H1 (cell line): ENCODE data around the gene NREP. TPM values are rescaled to one million over a fixed set of nuclear protein-coding genes. Genes with fewer than 3 reads are reported as not detected.

Experiments
- CTCF ChIA-PET: fragments of 300-600 bp; sonication (Branson Sonifier 250); formaldehyde crosslinking; loops from one replicate; lab custom pipeline; 2021; ENCODE audit not compliant: partially characterized antibody; lab: Charles Lee
- POLR2A ChIA-PET: fragments of 300-600 bp; sonication (Branson Sonifier 250); formaldehyde crosslinking; loops from one replicate; lab custom pipeline; 2021; ENCODE audit warnings: inconsistent platforms; ENCODE audit not compliant: partially characterized antibody; lab: Charles Lee
- DNase-seq, 2 experiments: peaks; one replicate each; pipeline versions ENCODE4 v3.0.0 to v3.0.0-alpha.2; 2010 to 2022; ENCODE audit warnings: low spot score in 2 of 2, low read depth in 1 of 2, mixed read lengths in 1 of 2
- FAIRE-seq: peaks from 2 replicates; lab custom pipeline; 2011; peaks lifted over from hg19 to GRCh38; lab: Jason Lieb, UNC
- H2AFZ ChIP-seq: 2 replicates; pipeline ENCODE4 v1.8.1; 2012; ENCODE audit warnings: low read length, inconsistent platforms
- H2AK5ac ChIP-seq: 2 replicates; pipeline ENCODE4 v1.6.1; 2013; ENCODE audit warnings: low read depth, low read length
- H2BK120ac ChIP-seq: replicated peaks from 2 replicates; pipeline ENCODE3; 2013; ENCODE audit warnings: low read depth, low read length, inconsistent platforms
- H2BK12ac ChIP-seq: 2 replicates; pipeline ENCODE4 v1.6.1; 2013; ENCODE audit warnings: low read depth, low read length
- H2BK15ac ChIP-seq: 2 replicates; pipeline ENCODE4 v1.6.1; 2013; ENCODE audit warnings: low read length
- H2BK20ac ChIP-seq: 2 replicates; pipeline ENCODE4 v1.6.1; 2013; ENCODE audit warnings: low read length
- H2BK5ac ChIP-seq: 2 replicates; pipeline ENCODE4 v1.6.1; 2013; ENCODE audit warnings: low read depth, low read length
- H3K14ac ChIP-seq: 2 replicates; pipeline ENCODE4 v1.6.1; 2013; ENCODE audit warnings: inconsistent platforms; ENCODE audit not compliant: insufficient read length
- H3K18ac ChIP-seq: 2 replicates; pipeline ENCODE4 v1.6.1; 2013; ENCODE audit warnings: low read length; ENCODE audit errors: extremely low read depth
- H3K23ac ChIP-seq: 2 replicates; pipeline ENCODE4 v1.6.1; 2013; ENCODE audit warnings: inconsistent platforms; ENCODE audit not compliant: insufficient read length
- H3K23me2 ChIP-seq: 2 replicates; pipeline ENCODE4 v1.6.1; 2013; ENCODE audit warnings: low read depth, low read length
- H3K27ac ChIP-seq: 2 replicates; pipeline ENCODE4 v1.6.1; 2011; ENCODE audit warnings: low read depth, low read length, inconsistent platforms
- H3K27me3 ChIP-seq, 4 experiments: replicated peaks in 1 of 4; 1 replicate in 1 of 4; 2 replicates in 3 of 4; pipeline versions ENCODE4 v1.6.1 to v1.8.1; 2011 to 2013; ENCODE audit warnings: low read length in 3 of 4, mild to moderate bottlenecking in 3 of 4, inconsistent platforms in 2 of 4, mixed read lengths in 2 of 4, moderate library complexity in 1 of 4; ENCODE audit not compliant: control insufficient read depth in 3 of 4, insufficient read depth in 3 of 4; ENCODE audit errors: extremely low read depth in 1 of 4
- H3K36me3 ChIP-seq, 4 experiments: 2 replicates each; pipeline versions ENCODE4 v1.6.1 to v1.8.1; 2011 to 2013; ENCODE audit warnings: mild to moderate bottlenecking in 4 of 4, low read length in 3 of 4, moderate library complexity in 2 of 4, control low read depth in 1 of 4, inconsistent platforms in 1 of 4; ENCODE audit not compliant: insufficient read depth in 4 of 4, control insufficient read depth in 2 of 4
- H3K4ac ChIP-seq: replicated peaks from 2 replicates; pipeline ENCODE3; 2013; ENCODE audit warnings: low read length, low read depth, mixed read lengths, inconsistent platforms; ENCODE audit not compliant: insufficient read length
- H3K4me1 ChIP-seq, 4 experiments: replicated peaks in 1 of 4; 1 replicate in 1 of 4; 2 replicates in 3 of 4; pipeline versions ENCODE4 v1.6.1 to v1.8.1; 2011 to 2013; ENCODE audit warnings: low read length in 3 of 4, inconsistent platforms in 2 of 4, mixed read lengths in 1 of 4; ENCODE audit not compliant: insufficient read depth in 4 of 4, control insufficient read depth in 3 of 4
- H3K4me2 ChIP-seq, 2 experiments: 2 replicates each; pipeline versions ENCODE4 v1.6.1 to v1.8.1; 2011 to 2013; ENCODE audit warnings: low read depth in 2 of 2, low read length in 2 of 2, control low read depth in 1 of 2, inconsistent platforms in 1 of 2, mild to moderate bottlenecking in 1 of 2; ENCODE audit not compliant: insufficient read depth in 1 of 2
- H3K4me3 ChIP-seq, 4 experiments: fragments of 200-600, 300-600 bp in 1 of 4; sonication (generic), shearing (Covaris generic), sonication (Bioruptor Twin) in 1 of 4; 2 replicates each; pipeline versions ENCODE4 v1.5.1 to v1.8.1; 2011 to 2016; ENCODE audit warnings: low read length in 4 of 4, low read depth in 3 of 4, control low read depth in 2 of 4, inconsistent platforms in 2 of 4, mild to moderate bottlenecking in 2 of 4, mixed read lengths in 1 of 4, moderate library complexity in 1 of 4; ENCODE audit not compliant: insufficient read depth in 2 of 4; ENCODE audit errors: extremely low read depth in 1 of 4
- H3K56ac ChIP-seq: replicated peaks from 2 replicates; pipeline ENCODE3; 2013; ENCODE audit warnings: low read depth, mild to moderate bottlenecking, mixed read lengths, low read length, inconsistent platforms; ENCODE audit not compliant: insufficient read length
- H3K79me1 ChIP-seq: 2 replicates; pipeline ENCODE4 v1.6.1; 2013; ENCODE audit warnings: low read depth, low read length, control low read depth
- H3K79me2 ChIP-seq, 2 experiments: 2 replicates each; pipeline versions ENCODE4 v1.6.1 to v1.8.1; 2012 to 2013; ENCODE audit warnings: low read length in 2 of 2, mild to moderate bottlenecking in 2 of 2, inconsistent platforms in 1 of 2; ENCODE audit not compliant: insufficient read depth in 2 of 2, control insufficient read depth in 1 of 2
- H3K9ac ChIP-seq, 4 experiments: replicated peaks in 1 of 4; 1 replicate in 1 of 4; 2 replicates in 3 of 4; pipeline versions ENCODE4 v1.6.1 to v1.8.1; 2011 to 2013; ENCODE audit warnings: low read depth in 3 of 4, low read length in 3 of 4, control low read depth in 2 of 4, mild to moderate bottlenecking in 2 of 4, moderate library complexity in 2 of 4, inconsistent platforms in 1 of 4; ENCODE audit errors: extremely low read depth in 1 of 4
- H3K9me3 ChIP-seq, 2 experiments: 2 replicates each; pipeline versions ENCODE4 v1.6.1 to v1.8.1; 2012 to 2013; ENCODE audit warnings: mild to moderate bottlenecking in 2 of 2, moderate library complexity in 2 of 2, control low read depth in 1 of 2, inconsistent platforms in 1 of 2, low read depth in 1 of 2, low read length in 1 of 2, mixed read lengths in 1 of 2; ENCODE audit not compliant: insufficient read depth in 2 of 2
- H4K20me1 ChIP-seq, 2 experiments: replicated peaks in 1 of 2; 2 replicates each; pipeline versions ENCODE3 to v1.8.1; 2011 to 2013; ENCODE audit warnings: inconsistent platforms in 2 of 2, low read length in 2 of 2, mild to moderate bottlenecking in 1 of 2; ENCODE audit not compliant: insufficient read depth in 2 of 2, control insufficient read depth in 1 of 2
- H4K5ac ChIP-seq: 2 replicates; pipeline ENCODE4 v1.6.1; 2013; ENCODE audit warnings: low read length, low read depth, mixed read lengths, inconsistent platforms; ENCODE audit not compliant: insufficient read length
- H4K8ac ChIP-seq: 2 replicates; pipeline ENCODE4 v1.8.0; 2013; ENCODE audit warnings: mild to moderate bottlenecking, moderate library complexity, low read length, inconsistent platforms; ENCODE audit not compliant: insufficient read depth; ENCODE audit errors: extremely low read depth
- H4K91ac ChIP-seq: replicated peaks from 2 replicates; pipeline ENCODE3; 2013; ENCODE audit warnings: low read length, mixed read lengths, inconsistent platforms; ENCODE audit not compliant: insufficient read length
- BCL11A ChIP-seq, 2 experiments: IDR thresholded peaks; one replicate each; pipeline ENCODE4 v1.6.1; 2011; ENCODE audit warnings: low read depth in 2 of 2, low read length in 2 of 2, mild to moderate bottlenecking in 2 of 2
- CEBPB ChIP-seq: IDR thresholded peaks from 2 replicates; pipeline ENCODE4 v1.6.1; 2012; ENCODE audit warnings: low read depth, low read length
- FOSL1 ChIP-seq: IDR thresholded peaks from 2 replicates; pipeline ENCODE4 v1.6.1; 2011; ENCODE audit warnings: mild to moderate bottlenecking, low read depth, low read length, moderate library complexity; ENCODE audit not compliant: insufficient read depth
- JUND ChIP-seq: IDR thresholded peaks from 2 replicates; pipeline ENCODE4 v1.6.1; 2011; ENCODE audit warnings: mild to moderate bottlenecking, improper control_type of control experiment, low read length
- PHF8 ChIP-seq: fragments of 200-600 bp; sonication (generic); conservative IDR thresholded peaks from 2 replicates; pipeline ENCODE4 v1.7.1; 2012; ENCODE audit warnings: low read depth, mild to moderate bottlenecking, inconsistent platforms, low read length, moderate library complexity
- SP2 ChIP-seq: IDR thresholded peaks from 2 replicates; pipeline ENCODE4 v1.6.1; 2012; ENCODE audit warnings: mild to moderate bottlenecking, low read length, inconsistent platforms
- ZNF274 ChIP-seq: IDR thresholded peaks from 2 replicates; pipeline ENCODE4 v1.7.0; 2012; ENCODE audit warnings: low read length, borderline replicate concordance; ENCODE audit errors: extremely low read depth
- WGBS, 2 experiments: shearing (Covaris generic) in 1 of 2; methylation state at CpG; one replicate each; pipeline versions ENCODE4 v1.1.6 to v1.1.7; 2013 to 2015; ENCODE audit warnings: low lambda C conversion rate in 2 of 2, mixed read lengths in 2 of 2, inconsistent platforms in 1 of 2, low coverage in 1 of 2, missing lambda C conversion rate in 1 of 2; ENCODE audit not compliant: insufficient replicate concordance in 2 of 2, insufficient coverage in 1 of 2, insufficient read length in 1 of 2; ENCODE audit errors: extremely low coverage in 1 of 2, missing lambda C conversion rate in 1 of 2; 5-methylcytosine and 5-hydroxymethylcytosine counted together
- polyA plus RNA-seq, 7 experiments: library from polyadenylated mRNA; depleted of rRNA in 3 of 7; stranded (reverse) in 5 of 7; unstranded in 2 of 7; fragments of >200 nt in 5 of 7; fragments of 200-250 nt in 2 of 7; gene quantifications; 1 replicate in 5 of 7; 2 replicates in 1 of 7; 4 replicates in 1 of 7; pipeline versions ENCODE4 v1.2.1 to v1.2.3, GENCODE V29; 2011 to 2013; ENCODE audit warnings: missing spikeins in 2 of 7, mixed read lengths in 2 of 7
- total RNA-seq: library from RNA; stranded (reverse); fragmentation: NEBNext Ultra II Directional; extraction: Animal tissue kit (Norgen Biotek cat#: 25700); gene quantifications from 2 replicates; pipeline ENCODE4 v1.2.1, GENCODE V29; 2021
- TF ChIP-seq, protein P1 (sequence below): IDR thresholded peaks from 2 replicates; pipeline ENCODE4 v1.6.1; 2011; ENCODE audit warnings: low read depth, mild to moderate bottlenecking, low read length; ENCODE audit not compliant: insufficient read depth

Gene NREP
- total and polyA plus RNA-seq, 2 of the 8 experiments (the other 6 are each of a cell fraction or from before 2014, with no cell fraction given) = 254 to 301 TPM

DNA sequence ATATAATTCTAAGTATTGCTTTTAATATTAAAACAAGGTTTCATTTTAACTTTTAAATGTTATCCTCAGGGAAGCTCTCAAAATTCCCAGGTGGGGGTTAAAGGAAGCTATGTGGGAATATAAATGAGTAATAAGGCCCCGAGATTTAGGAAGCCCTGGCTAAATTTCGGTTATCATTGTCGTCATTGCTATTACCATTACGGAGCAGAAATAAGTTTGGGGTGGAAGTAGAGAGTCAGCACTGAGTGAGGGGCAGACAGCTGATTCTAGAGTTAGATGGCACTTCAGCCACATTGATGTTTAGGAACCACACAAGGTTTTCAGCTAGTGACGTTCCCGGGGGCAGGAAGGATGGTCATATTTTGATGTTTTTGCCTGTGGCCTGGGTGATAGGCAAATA, 74.9 kb downstream of the NREP start:
- Histone ChIP-seq H2BK12ac (no peak overlapping the region), H3K4me2 (no peak overlapping the region), H3K23me2 (no peaks in the 10 kb centered on the region), H2BK15ac (no peak overlapping the region), H4K20me1 (no peaks in the 10 kb centered on the region), H3K18ac (no peak overlapping the region), H3K56ac (no peak overlapping the region), H3K4ac (no peak overlapping the region), H3K9me3 (no peaks in the 10 kb centered on the region), H3K36me3 (no peaks in the 10 kb centered on the region), H2BK20ac (no peak overlapping the region), H4K8ac (no peak overlapping the region), H4K91ac (no peak overlapping the region), H2AFZ (no peak overlapping the region), H3K9ac (no peak overlapping the region), H2AK5ac (no peak overlapping the region), H3K79me1 (no peaks in the 10 kb centered on the region), H2BK5ac (no peak overlapping the region), H3K79me2 (no peaks in the 10 kb centered on the region)
- 91% methylated on average over 6 of the region's 6 CpGs; no CpG with 5 or more reads in 1 of the 2 experiments for WGBS, 2 experiments
- no peak for DNase-seq
- CTCF ChIA-PET = interaction anchor here (0.9 to 1.8 kb wide), 5 partner anchors 10 to 151 kb away, joined by 3 to 6 read pairs (median 5); no protein-coding TSS in a partner anchor
- TF ChIP-seq PHF8 = no peak
- no peak for TF ChIP-seq CEBPB
- TF ChIP-seq SP2 = no peak
- TF ChIP-seq FOSL1 = no peak
- TF ChIP-seq JUND = no peak
- TF ChIP-seq, protein P1, sequence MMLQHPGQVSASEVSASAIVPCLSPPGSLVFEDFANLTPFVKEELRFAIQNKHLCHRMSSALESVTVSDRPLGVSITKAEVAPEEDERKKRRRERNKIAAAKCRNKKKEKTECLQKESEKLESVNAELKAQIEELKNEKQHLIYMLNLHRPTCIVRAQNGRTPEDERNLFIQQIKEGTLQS = no peak
- TF ChIP-seq ZNF274 = no peak
- no peak for TF ChIP-seq BCL11A (IDR thresholded peaks at IDR 0.05; ENCODE audit: low read depth in 2 of 2, low read length in 2 of 2)
- TF ChIP-seq, all 59 proteins: peak for 0
- Histone ChIP-seq H3K4me3 (no peak overlapping the region), H2BK120ac (no peak overlapping the region), H3K4me1 (peaks cover 0 to 2% (median 0%) of the 10 kb centered on the region in 4 experiments; a peak in 1 of 7 replicates), H3K14ac (no peak overlapping the region), H3K27ac (no peak overlapping the region), H4K5ac (no peak overlapping the region), H3K23ac (no peak overlapping the region), H3K27me3 (no peaks in the 10 kb centered on the region)
- no peak for FAIRE-seq
- POLR2A ChIA-PET = interaction anchor here (1.1 kb wide), 1 partner anchor 479 kb away, joined by 3 read pairs; no protein-coding TSS in a partner anchor
